ENCODE measurements around the gene GRB10.

Gene GRB10

GRCh38 chr7:50605059-50605458 lies 177.6 kb downstream of the GRB10 start:
- Histone ChIP-seq H3K9me3 (ENCODE audit: insufficient read depth, low read length, severe bottlenecking) (peaks cover 9% of the 10 kb centered on the region), H3K9ac (ENCODE audit: low read depth, low read length) (no peak overlapping the region), H3K27ac (ENCODE audit: low read length) (no peak overlapping the region), H3K27me3 (ENCODE audit: insufficient read depth, low read length, poor library complexity) (no peaks in the 10 kb centered on the region), H3K79me2 (ENCODE audit: insufficient read depth, low read length) (no peaks in the 10 kb centered on the region), H3K36me3 (ENCODE audit: insufficient read depth, low read length) (no peaks in the 10 kb centered on the region), H2AFZ (ENCODE audit: low read depth, low read length) (no peak overlapping the region), H4K20me1 (ENCODE audit: insufficient read depth, low read length) (no peaks in the 10 kb centered on the region), H3K4me3 (ENCODE audit: low read depth in 1 of 2, low read length in 2 of 2) (no peak overlapping the region), H3K4me2 (ENCODE audit: insufficient read depth, low read length) (no peak overlapping the region), H3K4me1 (ENCODE audit: insufficient read depth, low read length) (peaks cover 33% of the 10 kb centered on the region)
- ATAC-seq (ENCODE audit: insufficient read depth, low read depth) = no peak
- TF ChIP-seq EZH2 (IDR thresholded peaks at IDR 0.05; ENCODE audit: borderline replicate concordance, low read depth, low read length, severe bottlenecking) = no peak
- TF ChIP-seq CTCF (IDR thresholded peaks at IDR 0.05; ENCODE audit: borderline replicate concordance, extremely low read depth, low read length, poor library complexity, severe bottlenecking) = no peak
- DNase-seq = no peak

GRCh38 chr7:50603287-50603686 lies 179.4 kb downstream of the GRB10 start:
- no peak overlapping the region for H3K4me3 ChIP-seq (ENCODE audit: low read depth in 1 of 2, low read length in 2 of 2)
- TF ChIP-seq EZH2 (IDR thresholded peaks at IDR 0.05; ENCODE audit: borderline replicate concordance, low read depth, low read length, severe bottlenecking) (no peak), CTCF (IDR thresholded peaks at IDR 0.05; ENCODE audit: borderline replicate concordance, extremely low read depth, low read length, poor library complexity, severe bottlenecking) (no peak)
- H3K36me3 ChIP-seq (ENCODE audit: insufficient read depth, low read length) = no peaks in the 10 kb centered on the region
- H3K79me2 ChIP-seq (ENCODE audit: insufficient read depth, low read length) = no peaks in the 10 kb centered on the region
- H4K20me1 ChIP-seq (ENCODE audit: insufficient read depth, low read length) = no peaks in the 10 kb centered on the region
- peaks cover 7% of the 10 kb centered on the region for H3K9me3 ChIP-seq (ENCODE audit: insufficient read depth, low read length, severe bottlenecking)
- H3K27me3 ChIP-seq (ENCODE audit: insufficient read depth, low read length, poor library complexity) = no peaks in the 10 kb centered on the region
- H3K9ac ChIP-seq (ENCODE audit: low read depth, low read length) = no peak overlapping the region
- DNase-seq (no peak), ATAC-seq (ENCODE audit: insufficient read depth, low read depth) (no peak)
- no peak overlapping the region for H3K27ac ChIP-seq (ENCODE audit: low read length)
- H3K4me1 ChIP-seq (ENCODE audit: insufficient read depth, low read length) = peaks cover 16% of the 10 kb centered on the region
- no peak overlapping the region for H2AFZ ChIP-seq (ENCODE audit: low read depth, low read length)
- H3K4me2 ChIP-seq (ENCODE audit: insufficient read depth, low read length) = no peak overlapping the region

- no peaks in the 10 kb centered on the region for H3K36me3 ChIP-seq (ENCODE audit: insufficient read depth, low read length)
- no peak overlapping the region for H3K4me3 ChIP-seq (ENCODE audit: low read depth in 1 of 2, low read length in 2 of 2)
- H3K4me1 ChIP-seq (ENCODE audit: insufficient read depth, low read length) = no peaks in the 10 kb centered on the region
- H4K20me1 ChIP-seq (ENCODE audit: insufficient read depth, low read length) = no peaks in the 10 kb centered on the region
- TF ChIP-seq EZH2 (IDR thresholded peaks at IDR 0.05; ENCODE audit: borderline replicate concordance, low read depth, low read length, severe bottlenecking) = no peak
- TF ChIP-seq CTCF (IDR thresholded peaks at IDR 0.05; ENCODE audit: borderline replicate concordance, extremely low read depth, low read length, poor library complexity, severe bottlenecking) = no peak
- H2AFZ ChIP-seq (ENCODE audit: low read depth, low read length) = no peak overlapping the region
- ATAC-seq (ENCODE audit: insufficient read depth, low read depth) (no peak), DNase-seq (no peak)
- H3K27me3 ChIP-seq (ENCODE audit: insufficient read depth, low read length, poor library complexity) = peaks cover 2% of the 10 kb centered on the region
- H3K9ac ChIP-seq (ENCODE audit: low read depth, low read length) = no peak overlapping the region
- no peaks in the 10 kb centered on the region for H3K9me3 ChIP-seq (ENCODE audit: insufficient read depth, low read length, severe bottlenecking)
- H3K79me2 ChIP-seq (ENCODE audit: insufficient read depth, low read length) = no peaks in the 10 kb centered on the region
- H3K27ac ChIP-seq (ENCODE audit: low read length) = no peak overlapping the region
- H3K4me2 ChIP-seq (ENCODE audit: insufficient read depth, low read length) = no peak overlapping the region
Measured at GRCh38 chr7:50599385-50599784, 183.3 kb downstream of the GRB10 start.
